ENCODE results near the gene AMFR.
"Not testable (repeated sequence)": the region's sequence is repeated elsewhere in the genome, so short reads cannot be mapped to it uniquely, and the experiment has no call there.

AMFR gene

GRCh38 chr16:56417138-56417537 lies 8.2 kb downstream of the AMFR start:
- Mint-ChIP-seq H3K27ac (no peak overlapping the region), H3K27me3 (no peaks in the 10 kb centered on the region), H3K4me3 (no peak overlapping the region), H3K36me3 (ENCODE audit: low read depth) (peaks cover 17% of the 10 kb centered on the region), H3K9me3 (no peaks in the 10 kb centered on the region), H3K4me1 (peaks cover 35% of the 10 kb centered on the region)
- DNase-seq (no peak), ATAC-seq (no peak)

DNA sequence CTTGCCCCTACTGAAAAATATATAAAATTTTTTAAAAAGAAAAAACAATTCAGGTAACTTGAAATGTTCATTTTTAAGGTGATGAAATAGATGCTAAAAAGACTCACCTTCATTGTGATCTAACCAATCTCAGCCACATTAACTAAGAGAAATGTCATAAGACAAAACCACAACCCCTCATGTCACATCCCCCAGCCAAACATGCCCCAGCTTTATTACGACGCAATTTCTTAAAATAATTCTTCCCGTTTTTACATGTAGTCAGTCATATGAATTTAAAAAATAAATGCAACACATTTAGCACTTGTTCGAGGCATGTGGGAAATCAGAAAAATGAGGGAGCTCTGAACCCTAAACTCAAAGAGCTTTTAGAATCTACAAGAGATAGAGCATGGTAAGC lies 9.5 kb downstream of the AMFR start:
- no peak for ATAC-seq
- Mint-ChIP-seq H3K27ac (no peak overlapping the region), H3K27me3 (no peaks in the 10 kb centered on the region), H3K36me3 (ENCODE audit: low read depth) (peaks cover 21% of the 10 kb centered on the region), H3K4me1 (peaks cover 26% of the 10 kb centered on the region), H3K4me3 (no peak overlapping the region), H3K9me3 (no peaks in the 10 kb centered on the region)
- DNase-seq = no peak

GRCh38 chr16:56414366-56414765 lies 11.0 kb downstream of the AMFR start:
- no peak overlapping the region for H3K4me3 Mint-ChIP-seq
- no peak overlapping the region for H3K27ac Mint-ChIP-seq
- H3K9me3 Mint-ChIP-seq = no peaks in the 10 kb centered on the region
- DNase-seq (no peak), ATAC-seq (no peak)
- peaks cover 17% of the 10 kb centered on the region for H3K4me1 Mint-ChIP-seq
- no peaks in the 10 kb centered on the region for H3K27me3 Mint-ChIP-seq
- H3K36me3 Mint-ChIP-seq (ENCODE audit: low read depth) = peaks cover 24% of the 10 kb centered on the region

- no peaks in the 10 kb centered on the region for H3K9me3 Mint-ChIP-seq
- DNase-seq = no peak
- H3K36me3 Mint-ChIP-seq (ENCODE audit: low read depth) = peaks cover 32% of the 10 kb centered on the region
- no peak overlapping the region for H3K27ac Mint-ChIP-seq
- H3K27me3 Mint-ChIP-seq = no peaks in the 10 kb centered on the region
- H3K4me1 Mint-ChIP-seq = peaks cover 17% of the 10 kb centered on the region
- no peak overlapping the region for H3K4me3 Mint-ChIP-seq
- ATAC-seq = no peak
Observed at GRCh38 chr16:56413381-56413780, 12.0 kb downstream of the AMFR start.

DNA sequence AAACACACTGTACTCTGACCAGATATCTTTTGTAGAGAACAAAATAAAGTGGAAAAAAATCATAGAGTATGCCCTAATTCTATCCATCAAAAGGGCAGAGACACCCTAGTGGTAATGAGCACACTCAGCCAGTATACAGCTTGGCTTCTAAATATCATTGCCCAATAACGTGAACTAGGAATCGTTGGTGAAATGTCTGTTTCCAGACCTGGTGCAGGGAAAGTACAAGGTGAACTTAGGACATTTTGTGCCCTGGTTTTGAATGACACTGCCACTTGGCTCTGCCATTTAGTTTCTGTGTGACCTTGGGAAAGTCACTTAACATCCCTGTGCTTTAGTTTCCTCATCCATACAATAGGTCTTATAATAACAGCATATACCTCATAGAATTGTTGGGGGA lies 13.7 kb downstream of the AMFR start:
- H3K27me3 Mint-ChIP-seq = no peaks in the 10 kb centered on the region
- no peak overlapping the region for H3K4me3 Mint-ChIP-seq
- no peak for ATAC-seq
- no peaks in the 10 kb centered on the region for H3K9me3 Mint-ChIP-seq
- peaks cover 13% of the 10 kb centered on the region for H3K4me1 Mint-ChIP-seq
- no peak for DNase-seq
- H3K27ac Mint-ChIP-seq = no peak overlapping the region
- H3K36me3 Mint-ChIP-seq (ENCODE audit: low read depth) = peaks cover 38% of the 10 kb centered on the region

GRCh38 chr16:56411123-56411522 lies 14.2 kb downstream of the AMFR start:
- no peak for ATAC-seq
- H3K4me3 Mint-ChIP-seq = no peak overlapping the region
- peaks cover 12% of the 10 kb centered on the region for H3K4me1 Mint-ChIP-seq
- H3K9me3 Mint-ChIP-seq = no peaks in the 10 kb centered on the region
- no peak overlapping the region for H3K27ac Mint-ChIP-seq
- DNase-seq = no peak
- peaks cover 38% of the 10 kb centered on the region for H3K36me3 Mint-ChIP-seq (ENCODE audit: low read depth)
- H3K27me3 Mint-ChIP-seq = no peaks in the 10 kb centered on the region

GRCh38 chr16:56409195-56409594 lies 16.1 kb downstream of the AMFR start:
- ATAC-seq = no peak
- DNase-seq = no peak
- peaks cover 3% of the 10 kb centered on the region for H3K4me1 Mint-ChIP-seq
- no peak overlapping the region for H3K4me3 Mint-ChIP-seq
- H3K27ac Mint-ChIP-seq = no peak overlapping the region
- no peaks in the 10 kb centered on the region for H3K9me3 Mint-ChIP-seq
- H3K36me3 Mint-ChIP-seq (ENCODE audit: low read depth) = peaks cover 41% of the 10 kb centered on the region
- no peaks in the 10 kb centered on the region for H3K27me3 Mint-ChIP-seq

GRCh38 chr16:56408379-56409098 lies 16.8 kb downstream of the AMFR start:
- no peak overlapping the region for H3K27ac Mint-ChIP-seq
- no peaks in the 10 kb centered on the region for H3K27me3 Mint-ChIP-seq
- H3K36me3 Mint-ChIP-seq (ENCODE audit: low read depth) = peaks cover 40% of the 10 kb centered on the region
- no peak overlapping the region for H3K4me3 Mint-ChIP-seq
- DNase-seq (no peak), ATAC-seq (no peak)
- H3K9me3 Mint-ChIP-seq = no peaks in the 10 kb centered on the region
- H3K4me1 Mint-ChIP-seq = peaks cover 2% of the 10 kb centered on the region

- DNase-seq (no peak), ATAC-seq (no peak)
- Mint-ChIP-seq H3K36me3 (ENCODE audit: low read depth) (peaks cover 48% of the 10 kb centered on the region), H3K4me1 (no peaks in the 10 kb centered on the region), H3K27ac (no peak overlapping the region), H3K4me3 (no peak overlapping the region), H3K27me3 (no peaks in the 10 kb centered on the region), H3K9me3 (no peaks in the 10 kb centered on the region)
Observed at GRCh38 chr16:56405977-56406672, 19.2 kb downstream of the AMFR start.

DNA sequence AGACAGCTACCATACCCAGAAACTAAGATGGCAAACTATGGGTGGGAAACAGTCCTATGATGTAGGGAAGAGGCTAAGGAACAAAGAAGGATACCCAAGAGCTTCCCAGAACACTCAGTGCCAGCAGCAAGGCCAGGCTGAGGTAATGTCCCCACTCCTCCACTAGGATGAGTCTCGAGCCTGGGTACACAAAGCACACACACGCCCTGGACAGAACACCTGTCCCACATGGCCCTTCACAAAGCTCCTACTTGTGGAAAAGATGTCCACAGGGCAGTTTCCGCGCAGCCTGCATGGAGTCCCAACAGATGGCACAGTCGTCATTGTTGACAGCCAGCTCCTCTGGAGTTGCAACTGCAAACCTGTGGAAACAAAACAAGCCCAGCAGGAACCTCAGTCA lies 23.9 kb downstream of the AMFR start:
- no peak for DNase-seq
- Mint-ChIP-seq H3K27ac (no peak overlapping the region), H3K36me3 (ENCODE audit: low read depth) (peaks cover 39% of the 10 kb centered on the region), H3K4me1 (no peaks in the 10 kb centered on the region), H3K9me3 (no peaks in the 10 kb centered on the region), H3K4me3 (no peak overlapping the region), H3K27me3 (no peaks in the 10 kb centered on the region)
- ATAC-seq = peak; percentile 52

- no peak for ATAC-seq
- H3K27ac Mint-ChIP-seq = no peak overlapping the region
- no peaks in the 10 kb centered on the region for H3K27me3 Mint-ChIP-seq
- H3K9me3 Mint-ChIP-seq = no peaks in the 10 kb centered on the region
- H3K36me3 Mint-ChIP-seq (ENCODE audit: low read depth) = peaks cover 45% of the 10 kb centered on the region
- H3K4me1 Mint-ChIP-seq = no peaks in the 10 kb centered on the region
- no peak for DNase-seq
- H3K4me3 Mint-ChIP-seq = no peak overlapping the region
Observed at GRCh38 chr16:56400458-56400857, 24.9 kb downstream of the AMFR start.

GRCh38 chr16:56399486-56399885 lies 25.9 kb downstream of the AMFR start:
- ATAC-seq = no peak
- Mint-ChIP-seq H3K4me1 (no peaks in the 10 kb centered on the region), H3K36me3 (ENCODE audit: low read depth) (peaks cover 47% of the 10 kb centered on the region), H3K4me3 (no peak overlapping the region), H3K27ac (no peak overlapping the region), H3K27me3 (no peaks in the 10 kb centered on the region), H3K9me3 (no peaks in the 10 kb centered on the region)
- no peak for DNase-seq

GRCh38 chr16:56399047-56399446 lies 26.3 kb downstream of the AMFR start:
- Mint-ChIP-seq H3K27me3 (no peaks in the 10 kb centered on the region), H3K27ac (no peak overlapping the region), H3K36me3 (ENCODE audit: low read depth) (peaks cover 46% of the 10 kb centered on the region), H3K4me3 (no peak overlapping the region), H3K9me3 (no peaks in the 10 kb centered on the region), H3K4me1 (no peaks in the 10 kb centered on the region)
- no peak for DNase-seq
- no peak for ATAC-seq

GRCh38 chr16:56396724-56397123 lies 28.6 kb downstream of the AMFR start:
- H3K27ac Mint-ChIP-seq, H3K4me3 Mint-ChIP-seq, ATAC-seq, H3K27me3 Mint-ChIP-seq, H3K4me1 Mint-ChIP-seq, H3K9me3 Mint-ChIP-seq, DNase-seq: not testable (repeated sequence)
- H3K36me3 Mint-ChIP-seq (ENCODE audit: low read depth) = peaks cover 49% of the 10 kb centered on the region

GRCh38 chr16:56389554-56389953 lies 35.8 kb downstream of the AMFR start:
- no peaks in the 10 kb centered on the region for H3K9me3 Mint-ChIP-seq
- peaks cover 6% of the 10 kb centered on the region for H3K4me1 Mint-ChIP-seq
- DNase-seq (no peak), ATAC-seq (no peak)
- peaks cover 63% of the 10 kb centered on the region for H3K36me3 Mint-ChIP-seq (ENCODE audit: low read depth)
- no peak overlapping the region for H3K4me3 Mint-ChIP-seq
- no peaks in the 10 kb centered on the region for H3K27me3 Mint-ChIP-seq
- peak overlapping the region; percentile 53 for H3K27ac Mint-ChIP-seq

Measured in activated naive CD8-positive, alpha-beta T cell treated with anti-CD3 and anti-CD28 coated beads, Interleukin-2, amount 50 U/mL, for 24 hours (primary cell).